DMS53 treated with DMSO at 0.1 percent for 48 hours (cell line): Measurements from ENCODE around the gene IGFBP4.
A peak's percentile ranks its signal among the peaks of the same experiment; 100 is the strongest.

Experiments used
- DNase-seq: peaks from one replicate; lab custom pipeline; 2025; ENCODE audit not compliant: unreplicated experiment; lab: John Stamatoyannopoulos, UW

IGFBP4 gene

DNA sequence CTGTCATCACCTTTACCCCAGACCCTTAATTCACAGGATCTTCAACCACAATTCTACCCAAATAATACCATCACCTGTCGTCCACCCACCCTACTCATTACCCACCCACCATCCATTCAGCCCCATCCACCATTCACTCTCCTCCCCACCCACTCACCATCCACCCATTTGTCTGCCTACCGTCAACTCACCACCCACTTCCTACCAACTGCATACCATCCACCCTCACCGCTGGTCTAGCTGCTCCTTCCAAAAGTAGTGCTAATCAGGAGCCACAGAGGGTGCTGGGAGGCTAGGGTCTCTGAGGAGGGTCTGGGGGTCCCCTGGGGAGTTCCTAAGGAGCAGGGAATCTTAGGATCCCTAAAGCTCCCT lies 12.0 kb upstream of the IGFBP4 start:
- DNase-seq, result no peak

GRCh38 chr17:40432864-40433528 lies 10.3 kb upstream of the IGFBP4 start:
- DNase-seq, result no peak

DNA sequence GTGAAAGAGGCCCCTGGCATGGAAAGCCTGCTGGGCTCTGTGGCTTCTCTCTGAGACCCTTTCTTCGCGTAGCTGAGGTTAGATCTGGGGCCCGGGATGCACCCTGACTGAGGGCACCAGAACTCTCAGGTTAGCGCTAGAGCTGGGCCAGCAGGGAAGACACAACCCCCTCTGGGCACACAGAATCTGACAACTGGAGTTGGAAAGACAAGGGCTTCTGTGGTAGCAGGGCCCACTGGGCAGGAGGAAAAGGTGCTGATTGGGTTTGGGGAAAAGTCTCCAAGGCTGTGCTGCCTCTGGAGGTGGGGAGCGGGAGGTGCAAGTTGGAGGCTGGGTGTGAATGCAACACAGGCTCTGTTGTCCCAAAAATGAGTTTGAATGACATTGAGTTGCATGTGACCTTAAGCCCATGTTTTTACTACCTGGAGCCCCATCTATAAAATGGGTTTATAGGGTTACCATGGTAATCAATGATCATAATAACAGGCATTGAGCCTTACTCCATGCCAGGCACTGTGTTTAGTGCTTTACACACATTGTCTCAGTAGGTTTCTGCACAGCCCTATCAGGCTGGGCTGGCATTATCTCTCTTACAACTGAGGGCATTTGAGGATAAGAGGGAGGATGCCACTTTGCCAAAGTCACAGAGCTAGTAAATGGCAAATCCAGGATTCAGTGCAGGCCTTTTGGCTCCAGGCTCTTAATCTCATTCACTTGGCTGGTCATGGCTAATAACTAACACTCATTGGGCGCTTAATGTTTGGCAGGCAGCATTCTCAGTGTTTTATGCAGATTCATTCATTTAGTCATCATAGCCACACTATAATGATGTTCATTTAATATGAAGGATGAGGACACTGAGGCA lies 9.5 kb upstream of the IGFBP4 start:
- DNase-seq, result no peak

GRCh38 chr17:40436636-40437035 lies 6.6 kb upstream of the IGFBP4 start:
- no peak for DNase-seq

- DNase-seq, result no peak
These were observed 6.0 kb upstream of the IGFBP4 start for GRCh38 chr17:40437095-40437732.

DNA sequence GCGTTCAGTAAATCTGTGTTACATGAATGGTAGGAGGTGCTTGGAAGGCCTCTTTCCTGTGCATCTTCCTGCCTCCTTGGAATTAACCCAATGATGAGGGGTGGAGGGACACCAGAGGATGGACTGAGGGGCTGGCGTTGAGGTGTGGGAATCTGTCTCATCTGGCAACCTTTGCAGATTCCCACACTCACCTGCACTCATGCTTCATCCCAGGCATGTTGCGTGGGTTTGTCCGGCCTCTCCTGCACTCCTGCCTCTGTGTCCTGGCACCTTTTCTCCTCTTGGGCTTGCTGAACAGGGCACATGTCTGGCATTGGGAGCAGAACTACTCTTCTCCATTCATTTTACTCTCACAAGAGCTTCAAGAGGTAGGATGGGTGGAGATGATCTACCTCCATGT lies 3.1 kb upstream of the IGFBP4 start:
- DNase-seq, result no peak

GRCh38 chr17:40442392-40443195 lies 656 bp upstream of the IGFBP4 start:
- no peak for DNase-seq

DNA sequence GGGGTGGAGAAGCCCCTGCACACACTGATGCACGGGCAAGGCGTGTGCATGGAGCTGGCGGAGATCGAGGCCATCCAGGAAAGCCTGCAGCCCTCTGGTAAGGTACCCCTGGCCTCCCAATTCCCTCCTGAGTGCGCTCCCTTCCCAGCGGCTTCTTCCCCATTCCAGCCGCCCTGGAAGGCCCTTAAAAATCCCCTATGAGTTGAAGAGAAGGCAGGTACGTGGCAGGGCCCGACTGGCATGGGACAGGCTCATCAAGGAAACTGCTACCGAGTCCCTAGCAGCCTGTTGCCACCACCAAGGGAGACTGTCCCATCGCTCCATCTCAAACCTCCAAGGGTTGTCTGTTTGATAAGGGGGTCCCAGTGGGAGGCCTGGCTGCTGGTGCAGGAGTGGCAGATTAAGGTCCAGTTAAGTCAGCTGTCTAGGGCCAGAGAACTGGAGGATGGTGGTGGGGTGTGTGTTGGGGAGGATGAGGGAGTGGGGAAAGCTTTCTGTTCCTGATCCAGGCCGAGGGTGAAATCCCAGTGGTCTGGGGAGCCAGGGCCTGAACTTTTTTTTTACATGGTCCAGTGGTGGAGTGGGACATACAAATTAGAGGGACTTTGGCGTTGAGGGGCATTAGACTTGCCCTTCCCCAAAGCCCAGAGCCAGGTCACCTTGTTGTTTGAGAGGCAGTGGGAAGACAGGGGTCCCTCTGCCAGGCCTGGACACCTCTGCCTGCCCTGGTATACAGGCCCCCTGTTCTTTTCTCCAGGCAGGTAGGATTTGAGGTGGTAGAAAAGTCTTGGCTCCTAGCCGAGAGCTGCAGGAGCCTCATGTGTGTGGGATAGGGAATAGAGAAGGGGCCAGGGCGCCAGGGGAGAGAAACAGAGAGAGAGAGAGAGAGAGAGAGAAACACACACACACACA lies 994 bp downstream of the IGFBP4 start:
- no peak for DNase-seq

DNA sequence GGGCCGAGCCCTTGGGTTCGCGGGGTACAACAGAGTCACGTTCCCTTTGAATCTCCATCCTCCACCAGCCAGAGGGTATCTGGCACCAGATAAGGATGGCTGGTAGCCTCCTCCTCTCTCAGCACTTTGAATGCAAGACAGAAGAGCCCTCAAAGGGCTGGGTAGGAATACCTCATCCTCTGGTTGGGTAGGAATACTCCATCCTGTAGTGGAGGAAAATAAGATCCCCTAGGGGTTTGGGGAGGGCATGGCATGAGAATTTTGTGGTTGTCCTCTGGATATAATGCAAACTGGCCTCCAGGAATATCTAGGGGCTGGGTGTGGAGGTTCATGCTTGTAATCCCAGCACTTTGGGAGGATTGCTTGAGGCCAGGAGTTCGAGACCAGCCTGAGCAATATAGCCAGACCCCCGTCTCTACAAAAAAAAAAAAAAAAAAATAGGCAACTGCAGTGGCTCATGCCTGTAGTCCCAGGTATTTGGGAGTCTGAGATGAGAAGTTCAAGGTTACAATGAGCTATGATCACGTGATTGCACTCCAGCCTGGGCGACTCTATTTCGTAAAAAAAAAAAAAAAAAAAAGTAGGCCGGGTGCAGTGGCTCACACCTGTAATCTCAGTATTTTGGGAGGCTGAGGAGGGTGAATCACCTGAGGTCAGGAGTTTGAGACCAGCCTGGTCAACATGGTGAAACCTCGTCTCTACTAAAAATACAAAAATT lies 2.7 kb downstream of the IGFBP4 start:
- DNase-seq, result no peak

- no peak for DNase-seq
These were observed 3.9 kb downstream of the IGFBP4 start for GRCh38 chr17:40447148-40447644.

- no peak for DNase-seq
These were observed 4.6 kb downstream of the IGFBP4 start for GRCh38 chr17:40447806-40448205.

DNA sequence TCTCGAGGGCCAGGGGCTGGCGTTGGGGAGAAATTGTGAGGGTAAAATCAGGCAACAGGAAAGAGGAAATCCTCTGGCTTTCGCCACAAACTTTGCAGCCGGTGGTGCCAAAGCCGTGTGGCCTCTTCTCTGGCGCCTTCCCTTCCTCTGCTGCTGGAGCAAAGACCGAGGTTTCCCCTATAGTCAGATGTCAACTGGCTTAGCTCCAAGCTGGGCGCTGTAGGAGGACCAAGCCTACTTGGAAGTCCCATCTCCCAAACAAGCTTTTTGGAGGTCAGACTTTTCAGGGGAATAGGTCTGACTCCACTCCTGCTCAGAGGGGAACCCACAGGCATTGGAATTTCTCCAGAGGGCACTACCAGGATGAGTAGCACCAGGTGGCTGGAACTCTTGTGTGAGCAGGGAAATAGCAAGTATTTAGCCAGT lies 5.0 kb downstream of the IGFBP4 start:
- DNase-seq, result no peak

- DNase-seq, result peak; percentile 57
These were observed 5.5 kb downstream of the IGFBP4 start for GRCh38 chr17:40448639-40449261.

- DNase-seq, result no peak
These were observed 6.9 kb downstream of the IGFBP4 start for GRCh38 chr17:40450175-40450574.

DNA sequence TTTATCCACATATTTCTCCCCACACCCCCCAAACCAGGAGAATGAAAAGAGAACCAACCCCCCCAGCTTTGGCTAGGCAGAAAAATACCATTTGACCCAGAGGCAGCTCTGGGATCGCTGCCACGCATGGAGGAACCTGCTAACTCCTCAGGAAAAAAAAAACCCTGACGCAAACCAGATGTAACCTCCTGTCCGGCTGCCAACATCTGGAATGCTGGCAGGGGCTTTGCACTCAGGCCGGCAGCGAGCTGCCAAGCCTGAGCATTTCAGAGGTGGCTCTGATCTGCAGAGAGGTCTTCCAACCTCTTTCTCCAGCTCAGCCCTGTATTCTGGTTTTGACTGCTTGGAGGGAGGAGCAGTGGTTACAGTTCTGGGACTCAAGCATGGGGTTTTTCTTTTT lies 8.2 kb downstream of the IGFBP4 start:
- DNase-seq, result no peak

GRCh38 chr17:40452216-40452787 lies 9.1 kb downstream of the IGFBP4 start:
- no peak for DNase-seq

- DNase-seq, result no peak
These were observed 9.7 kb downstream of the IGFBP4 start for GRCh38 chr17:40452921-40453378.

- DNase-seq, result no peak
These were observed 10.8 kb downstream of the IGFBP4 start for GRCh38 chr17:40453881-40454612.
